Endodermal cell (in vitro differentiated cells): Measurements from ENCODE around the gene KANSL3. TPM values are rescaled to one million over a fixed set of nuclear protein-coding genes. Genes with fewer than 3 reads are reported as not detected.

Source experiments
- DNase-seq: peaks from one replicate; pipeline ENCODE4 v3.0.0-alpha.2; 2017
- H3K27ac ChIP-seq: 2 replicates; pipeline ENCODE4 v1.5.1; 2013; ENCODE audit warnings: mild to moderate bottlenecking, low read depth, low read length, moderate library complexity
- H3K27me3 ChIP-seq: 2 replicates; pipeline ENCODE4 v1.6.1; 2013; ENCODE audit warnings: mild to moderate bottlenecking, low read length, moderate library complexity; ENCODE audit not compliant: insufficient read depth, control insufficient read depth, poor library complexity, severe bottlenecking
- H3K36me3 ChIP-seq: 2 replicates; pipeline ENCODE4 v1.7.0; 2013; ENCODE audit warnings: mild to moderate bottlenecking, low read length, moderate library complexity; ENCODE audit not compliant: control insufficient read depth, insufficient read depth
- H3K4me1 ChIP-seq: one replicate; pipeline ENCODE4 v1.7.0; 2013; ENCODE audit warnings: low read length; ENCODE audit not compliant: control insufficient read depth, insufficient read depth
- H3K4me3 ChIP-seq: 2 replicates; pipeline ENCODE4 v1.5.1; 2013; ENCODE audit warnings: mild to moderate bottlenecking, low read length, moderate library complexity
- H3K9ac ChIP-seq: 2 replicates; pipeline ENCODE4 v1.6.1; 2013; ENCODE audit warnings: mild to moderate bottlenecking, low read length, moderate library complexity; ENCODE audit not compliant: poor library complexity, severe bottlenecking; ENCODE audit errors: extremely low read depth
- H3K9me3 ChIP-seq: 2 replicates; pipeline ENCODE4 v1.6.1; 2013; ENCODE audit warnings: mild to moderate bottlenecking, low read length, moderate library complexity; ENCODE audit not compliant: control insufficient read depth
- H3K27ac Mint-ChIP-seq: 2 replicates; pipeline ENCODE4 v1.8.0; 2020; ENCODE audit warnings: mixed read lengths
- H3K27me3 Mint-ChIP-seq: 2 replicates; pipeline ENCODE4 v1.8.0; 2021; ENCODE audit warnings: mild to moderate bottlenecking, mixed read lengths; ENCODE audit not compliant: insufficient read depth
- H3K36me3 Mint-ChIP-seq: 2 replicates; pipeline ENCODE4 v1.8.0; 2020; ENCODE audit warnings: low read depth, mixed read lengths
- H3K4me1 Mint-ChIP-seq: 2 replicates; pipeline ENCODE4 v1.8.0; 2020; ENCODE audit warnings: mixed read lengths
- H3K4me3 Mint-ChIP-seq: 2 replicates; pipeline ENCODE4 v1.8.0; 2020; ENCODE audit warnings: mild to moderate bottlenecking, moderate library complexity, mixed read lengths
- H3K9me3 Mint-ChIP-seq: 2 replicates; pipeline ENCODE4 v1.8.0; 2020; ENCODE audit warnings: mild to moderate bottlenecking, mixed read lengths
- WGBS, 2 experiments: methylation state at CpG; one replicate each; pipeline versions ENCODE4 v1.1.5 to v1.1.7; 2013; ENCODE audit warnings: missing lambda C conversion rate in 2 of 2, mixed read lengths in 1 of 2; ENCODE audit not compliant: insufficient coverage in 1 of 2, insufficient read length in 1 of 2; 5-methylcytosine and 5-hydroxymethylcytosine counted together
- total RNA-seq, 2 donors: library from RNA; stranded (reverse); fragmentation: NEBNext Ultra II Directional in 1 of 2; extraction: Animal tissue kit (Norgen Biotek cat#: 25700) in 1 of 2; gene quantifications; 2 replicates in 1 of 2; 3 replicates in 1 of 2; pipeline ENCODE4 v1.2.1, GENCODE V29; 2021
- TF ChIP-seq, protein P1 (sequence below): fragments of 200-600 bp; sonication (generic); conservative IDR thresholded peaks from 2 replicates; pipeline ENCODE4 v1.5.0; 2021; ENCODE audit warnings: antibody characterized with exemption, mild to moderate bottlenecking

Gene KANSL3
- total RNA-seq, 2 donors from 2014 or later: 34.8 to 42.3 TPM

DNA sequence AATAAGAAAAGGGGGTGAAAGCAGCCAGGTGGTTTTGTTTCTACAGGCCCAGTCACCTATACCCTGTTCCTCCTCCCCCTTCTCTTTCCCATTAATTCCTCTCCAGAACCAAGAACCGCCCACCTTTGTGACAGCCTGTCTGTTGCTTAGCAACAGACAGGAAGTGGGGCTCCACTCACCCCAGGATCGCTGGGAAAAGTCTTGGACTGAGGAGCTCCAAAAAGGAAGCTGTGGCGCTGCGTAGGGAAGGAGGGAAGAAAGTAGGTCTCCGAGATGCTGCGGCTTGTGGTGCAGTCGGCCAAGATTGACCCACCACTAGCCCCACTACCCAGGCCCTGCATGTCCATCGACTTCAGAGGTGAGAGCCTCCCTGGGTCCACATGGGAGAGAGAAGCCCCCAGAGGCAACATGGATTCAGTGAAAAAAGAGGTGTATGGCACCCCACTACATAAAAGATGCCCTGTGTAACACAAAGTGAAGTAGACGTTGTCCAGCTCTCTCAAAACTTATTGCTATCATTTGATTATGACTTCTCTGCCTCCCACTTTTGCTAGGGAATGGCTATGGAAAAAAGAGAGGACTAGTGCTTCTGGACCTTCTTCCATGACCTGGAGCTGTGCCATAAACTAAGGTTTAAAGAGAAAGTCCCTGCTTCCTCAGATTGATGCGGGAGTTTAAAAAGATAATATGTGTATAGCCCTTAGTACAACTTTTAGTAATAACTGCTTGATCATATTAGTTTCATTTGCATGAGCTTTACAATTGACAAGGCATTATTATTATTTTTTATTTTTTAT lies 4.7 kb upstream of the KANSL3 start, which contains the start of gene FER1L5:
Gene FER1L5 (plus strand): TSS at position 201 of the 797 bp plus-strand sequence. CDS start 73 bp downstream, at position 274.
- Mint-ChIP-seq H3K9me3 (no peaks in the 10 kb centered on the region), H3K27ac (peak within 1 kb of the TSS; percentile 72), H3K4me3 (peak within 1 kb of the TSS; percentile 38), H3K36me3 (no peaks in the 10 kb centered on the region), H3K27me3 (peaks cover 9% of the 10 kb centered on the region), H3K4me1 (no peaks in the 10 kb centered on the region)
- no peaks in the 10 kb centered on the region for H3K27me3 ChIP-seq
- no peak within 1 kb of the TSS for H3K27ac ChIP-seq
- H3K4me3 ChIP-seq: no peak within 1 kb of the TSS
- no peaks in the 10 kb centered on the region for H3K9me3 ChIP-seq
- H3K36me3 ChIP-seq: no peaks in the 10 kb centered on the region
- peak; percentile 82 for DNase-seq
- no peaks in the 10 kb centered on the region for H3K4me1 ChIP-seq
- 58 to 78% methylated on average over 3 to 9 of the region's 10 CpGs for WGBS, 2 experiments
- no peak within 1 kb of the TSS for H3K9ac ChIP-seq
- TF ChIP-seq, protein P1, sequence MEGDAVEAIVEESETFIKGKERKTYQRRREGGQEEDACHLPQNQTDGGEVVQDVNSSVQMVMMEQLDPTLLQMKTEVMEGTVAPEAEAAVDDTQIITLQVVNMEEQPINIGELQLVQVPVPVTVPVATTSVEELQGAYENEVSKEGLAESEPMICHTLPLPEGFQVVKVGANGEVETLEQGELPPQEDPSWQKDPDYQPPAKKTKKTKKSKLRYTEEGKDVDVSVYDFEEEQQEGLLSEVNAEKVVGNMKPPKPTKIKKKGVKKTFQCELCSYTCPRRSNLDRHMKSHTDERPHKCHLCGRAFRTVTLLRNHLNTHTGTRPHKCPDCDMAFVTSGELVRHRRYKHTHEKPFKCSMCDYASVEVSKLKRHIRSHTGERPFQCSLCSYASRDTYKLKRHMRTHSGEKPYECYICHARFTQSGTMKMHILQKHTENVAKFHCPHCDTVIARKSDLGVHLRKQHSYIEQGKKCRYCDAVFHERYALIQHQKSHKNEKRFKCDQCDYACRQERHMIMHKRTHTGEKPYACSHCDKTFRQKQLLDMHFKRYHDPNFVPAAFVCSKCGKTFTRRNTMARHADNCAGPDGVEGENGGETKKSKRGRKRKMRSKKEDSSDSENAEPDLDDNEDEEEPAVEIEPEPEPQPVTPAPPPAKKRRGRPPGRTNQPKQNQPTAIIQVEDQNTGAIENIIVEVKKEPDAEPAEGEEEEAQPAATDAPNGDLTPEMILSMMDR: no peak

DNA sequence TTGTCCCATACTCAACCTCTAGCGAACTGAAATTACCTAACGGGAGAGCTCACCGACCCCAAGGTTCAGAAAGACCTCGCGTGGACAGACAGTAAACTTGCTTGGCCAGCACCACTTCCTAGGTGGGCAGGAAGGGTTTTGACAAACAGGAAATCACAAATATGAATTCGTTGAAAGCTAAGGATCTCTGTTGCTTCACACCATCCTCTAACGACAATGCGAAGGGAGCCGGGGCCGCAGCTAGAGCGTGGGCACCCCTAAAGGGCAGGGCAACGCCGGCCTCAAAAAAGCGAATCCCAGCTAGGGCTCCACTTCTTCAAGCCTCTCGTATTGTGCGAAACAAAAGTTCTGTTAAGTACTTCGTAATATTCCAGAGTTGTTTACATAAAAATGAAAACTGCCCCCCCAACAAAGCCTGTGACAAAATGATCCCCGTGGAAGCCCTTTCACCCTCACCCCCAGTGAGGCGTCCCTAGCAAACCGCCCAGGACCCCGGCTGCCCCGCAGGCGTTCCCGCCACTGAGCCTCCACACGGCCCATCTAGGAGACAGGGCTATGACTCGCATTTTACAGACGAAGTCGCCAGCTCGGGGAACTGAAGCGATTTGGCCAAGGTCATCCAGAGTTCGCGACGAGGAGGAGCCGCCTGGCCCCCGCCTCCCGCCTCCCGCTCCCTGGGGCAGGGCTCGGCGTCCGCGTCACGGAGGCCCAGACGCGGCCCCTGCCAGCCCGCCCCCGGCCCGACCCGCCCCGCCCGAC lies 548 bp downstream of the KANSL3 start:
- Mint-ChIP-seq H3K27ac (peak overlapping the region; percentile 87), H3K36me3 (peaks cover 18% of the 10 kb centered on the region), H3K4me1 (peaks cover 15% of the 10 kb centered on the region), H3K27me3 (peaks cover 8% of the 10 kb centered on the region), H3K4me3 (peak overlapping the region; percentile 86), H3K9me3 (no peaks in the 10 kb centered on the region)
- peaks cover 7% of the 10 kb centered on the region for H3K4me1 ChIP-seq
- peaks cover 28% of the 10 kb centered on the region for H3K36me3 ChIP-seq
- TF ChIP-seq, protein P1: no peak
- WGBS, 2 experiments: 2 to 3% methylated on average over 32 to 50 of the region's 50 CpGs
- peak overlapping the region; percentile 74 for H3K9ac ChIP-seq
- H3K27ac ChIP-seq: no peak overlapping the region
- H3K27me3 ChIP-seq: no peaks in the 10 kb centered on the region
- no peaks in the 10 kb centered on the region for H3K9me3 ChIP-seq
- peak overlapping the region; percentile 98 for H3K4me3 ChIP-seq
- DNase-seq: peak; percentile 90

DNA sequence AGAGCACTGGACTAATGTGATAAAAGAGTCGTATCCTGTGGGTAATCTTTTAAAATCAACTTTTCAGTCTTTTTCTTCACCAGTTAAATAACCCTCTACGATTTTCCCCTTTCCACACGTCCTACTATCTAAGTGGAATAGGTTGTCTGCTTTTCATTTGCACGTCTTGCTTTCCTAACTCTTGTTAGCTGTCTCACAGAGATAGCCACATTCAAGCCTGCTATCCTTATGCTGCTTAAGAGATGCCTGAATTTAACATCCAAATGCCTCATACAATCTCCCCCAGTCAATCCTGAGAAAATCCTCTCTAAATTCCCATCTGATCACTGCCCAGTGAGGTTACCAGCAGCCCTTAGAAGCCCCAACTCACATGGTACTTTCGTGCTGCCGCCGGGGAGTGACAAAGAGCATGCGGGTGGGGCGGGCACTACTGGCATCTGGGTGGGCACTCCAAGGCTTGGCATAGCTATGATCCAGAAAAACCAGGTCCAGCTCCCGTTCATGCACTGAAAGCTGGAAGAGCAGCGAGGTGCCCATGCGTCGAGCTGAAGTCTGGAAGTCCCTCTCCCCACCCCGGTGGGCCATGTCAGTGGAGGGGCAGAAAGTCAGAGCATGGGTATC lies 1.5 kb downstream of the KANSL3 start:
- TF ChIP-seq, protein P1: no peak
- peaks cover 18% of the 10 kb centered on the region for H3K36me3 Mint-ChIP-seq
- H3K27me3 Mint-ChIP-seq: peaks cover 8% of the 10 kb centered on the region
- H3K4me1 Mint-ChIP-seq: peaks cover 15% of the 10 kb centered on the region
- peak overlapping the region; percentile 98 for H3K4me3 ChIP-seq
- peaks cover 7% of the 10 kb centered on the region for H3K4me1 ChIP-seq
- H3K27ac Mint-ChIP-seq: no peak overlapping the region
- peak overlapping the region; percentile 86 for H3K4me3 Mint-ChIP-seq
- no peaks in the 10 kb centered on the region for H3K9me3 ChIP-seq
- H3K9ac ChIP-seq: peak overlapping the region; percentile 74
- H3K9me3 Mint-ChIP-seq: no peaks in the 10 kb centered on the region
- peaks cover 35% of the 10 kb centered on the region for H3K36me3 ChIP-seq
- 89 to 91% methylated on average over 9 to 14 of the region's 14 CpGs for WGBS, 2 experiments
- H3K27me3 ChIP-seq: no peaks in the 10 kb centered on the region
- no peak for DNase-seq
- H3K27ac ChIP-seq: no peak overlapping the region
